ENCODE results near the gene FMO3.

FMO3 gene

GRCh38 chr1:171087896-171088295 lies 2.8 kb upstream of the FMO3 start:
- in situ Hi-C loops (cut with MboI; ENCODE audit: low pct_unique_long_range_greater_than_20kb, low sequenced_read_pairs, unreplicated experiment), result no loop called here
- no peak for TF ChIP-seq CTCF (IDR thresholded peaks at IDR 0.05; ENCODE audit: extremely low read depth, insufficient read depth, missing control alignments)

GRCh38 chr1:171103862-171104261 lies 13.2 kb downstream of the FMO3 start:
- DNase-seq (ENCODE audit: low spot score), result no peak
- no peak for TF ChIP-seq CTCF (IDR thresholded peaks at IDR 0.05; ENCODE audit: extremely low read depth, insufficient read depth, missing control alignments)
- in situ Hi-C loops (cut with MboI; ENCODE audit: low pct_unique_long_range_greater_than_20kb, low sequenced_read_pairs, unreplicated experiment), result no loop called here

More at GRCh38 chr1:171087896-171088295, 2.8 kb upstream of the FMO3 start:
- no peak for DNase-seq (ENCODE audit: low spot score)

- in situ Hi-C loops (cut with MboI; ENCODE audit: low pct_unique_long_range_greater_than_20kb, low sequenced_read_pairs, unreplicated experiment), result no loop called here
- no peak for TF ChIP-seq CTCF (IDR thresholded peaks at IDR 0.05; ENCODE audit: extremely low read depth, insufficient read depth, missing control alignments)
- no peak for DNase-seq (ENCODE audit: low spot score)
These were observed 16.7 kb downstream of the FMO3 start for GRCh38 chr1:171107262-171107940.

GRCh38 chr1:171107969-171108368 lies 17.3 kb downstream of the FMO3 start:
- DNase-seq (ENCODE audit: low spot score), result no peak
- in situ Hi-C loops (cut with MboI; ENCODE audit: low pct_unique_long_range_greater_than_20kb, low sequenced_read_pairs, unreplicated experiment), result no loop called here
- TF ChIP-seq CTCF (IDR thresholded peaks at IDR 0.05; ENCODE audit: extremely low read depth, insufficient read depth, missing control alignments), result no peak

GRCh38 chr1:171109966-171110365 lies 19.3 kb downstream of the FMO3 start:
- no peak for DNase-seq (ENCODE audit: low spot score)
- in situ Hi-C loops (cut with MboI; ENCODE audit: low pct_unique_long_range_greater_than_20kb, low sequenced_read_pairs, unreplicated experiment), result no loop called here
- no peak for TF ChIP-seq CTCF (IDR thresholded peaks at IDR 0.05; ENCODE audit: extremely low read depth, insufficient read depth, missing control alignments)

- in situ Hi-C loops (cut with MboI; ENCODE audit: low pct_unique_long_range_greater_than_20kb, low sequenced_read_pairs, unreplicated experiment), result no loop called here
- no peak for DNase-seq (ENCODE audit: low spot score)
- TF ChIP-seq CTCF (IDR thresholded peaks at IDR 0.05; ENCODE audit: extremely low read depth, insufficient read depth, missing control alignments), result no peak
These were observed 20.1 kb downstream of the FMO3 start for GRCh38 chr1:171110621-171111326.

Measured in GM13977 (cell line).